Measurements from ENCODE around the gene BAIAP2L1. TPM values are rescaled to one million over a fixed set of nuclear protein-coding genes. Genes with fewer than 3 reads are reported as not detected.

The BAIAP2L1 gene
- total and polyA plus RNA-seq, 4 donors, result 12.5 to 29.2 (median 19.9) TPM

- ATAC-seq (ENCODE audit: insufficient read depth, low FRiP score) (no peak), DNase-seq (peak; percentile 16 to 30 (median 24))
- no peaks in the 10 kb centered on the region for H3K27me3 ChIP-seq (ENCODE audit: control insufficient read depth in 3 of 3, insufficient read depth in 3 of 3, low read length in 2 of 3)
- peak overlapping the region; percentile 95 to 97 for H3K27ac ChIP-seq (ENCODE audit: low read depth in 1 of 2, low read length in 1 of 2)
- peaks cover 0 to 52% (median 16%) of the 10 kb centered on the region in 5 donors for H3K4me1 ChIP-seq (ENCODE audit: control insufficient read depth in 5 of 5, insufficient read depth in 5 of 5, low read length in 5 of 5)
- H3K4me3 ChIP-seq, result peak overlapping the region; percentile 95
- H3K9ac ChIP-seq (ENCODE audit: insufficient read depth in 1 of 2, low read length in 2 of 2), result peak overlapping the region in 1 of 2 donors; percentile 74
- peaks cover 0 to 17% (median 0%) of the 10 kb centered on the region in 4 donors for H3K36me3 ChIP-seq (ENCODE audit: control insufficient read depth in 4 of 4, insufficient read depth in 4 of 4, low read length in 4 of 4)
- no peak for TF ChIP-seq CTCF (IDR thresholded peaks at IDR 0.05; ENCODE audit: control extremely low read depth, extremely low read depth)
- WGBS, 2 donors, result 2 to 5% methylated on average over 37 to 77 of the region's 77 CpGs
- no peaks in the 10 kb centered on the region for H3K9me3 ChIP-seq (ENCODE audit: control insufficient read depth in 4 of 4, insufficient read depth in 3 of 4, low read length in 3 of 4)
Observed at GRCh38 chr7:98281757-98282606, 118.9 kb downstream of the BAIAP2L1 start.

- peak within 1 kb of the TSS; percentile 95 to 97 for H3K27ac ChIP-seq (ENCODE audit: low read depth in 1 of 2, low read length in 1 of 2)
- WGBS, 2 donors, result 0 to 1% methylated on average over 32 to 91 of the region's 92 CpGs
- peak within 1 kb of the TSS; percentile 48 to 74 for H3K9ac ChIP-seq (ENCODE audit: insufficient read depth in 1 of 2, low read length in 2 of 2)
- DNase-seq (peak; percentile 91 to 95 (median 94)), ATAC-seq (ENCODE audit: insufficient read depth, low FRiP score) (peak; percentile 68)
- peaks cover 0 to 12% (median 0%) of the 10 kb centered on the region in 4 donors for H3K36me3 ChIP-seq (ENCODE audit: control insufficient read depth in 4 of 4, insufficient read depth in 4 of 4, low read length in 4 of 4)
- H3K4me1 ChIP-seq (ENCODE audit: control insufficient read depth in 5 of 5, insufficient read depth in 5 of 5, low read length in 5 of 5), result peaks cover 0 to 50% (median 18%) of the 10 kb centered on the region in 5 donors
- H3K4me3 ChIP-seq, result peak within 1 kb of the TSS; percentile 95
- TF ChIP-seq CTCF (IDR thresholded peaks at IDR 0.05; ENCODE audit: control extremely low read depth, extremely low read depth), result no peak
- no peaks in the 10 kb centered on the region for H3K9me3 ChIP-seq (ENCODE audit: control insufficient read depth in 4 of 4, insufficient read depth in 3 of 4, low read length in 3 of 4)
- no peaks in the 10 kb centered on the region for H3K27me3 ChIP-seq (ENCODE audit: control insufficient read depth in 3 of 3, insufficient read depth in 3 of 3, low read length in 2 of 3)
Observed at GRCh38 chr7:98280791-98281756, 119.8 kb downstream of the BAIAP2L1 start, which contains the start of gene BRI3. TSS of gene BRI3 (plus strand) at chr7:98281686. CDS start at chr7:98281796, 110 bp downstream.

- no peak overlapping the region for H3K4me3 ChIP-seq
- H3K4me1 ChIP-seq (ENCODE audit: control insufficient read depth in 5 of 5, insufficient read depth in 5 of 5, low read length in 5 of 5), result peaks cover 0 to 43% (median 18%) of the 10 kb centered on the region in 5 donors
- H3K27ac ChIP-seq (ENCODE audit: low read depth in 1 of 2, low read length in 1 of 2), result peak overlapping the region in 1 of 2 donors; percentile 93
- peaks cover 0 to 8% (median 0%) of the 10 kb centered on the region in 4 donors for H3K36me3 ChIP-seq (ENCODE audit: control insufficient read depth in 4 of 4, insufficient read depth in 4 of 4, low read length in 4 of 4)
- no peaks in the 10 kb centered on the region for H3K27me3 ChIP-seq (ENCODE audit: control insufficient read depth in 3 of 3, insufficient read depth in 3 of 3, low read length in 2 of 3)
- no peaks in the 10 kb centered on the region for H3K9me3 ChIP-seq (ENCODE audit: control insufficient read depth in 4 of 4, insufficient read depth in 3 of 4, low read length in 3 of 4)
- DNase-seq, result no peak
- ATAC-seq (ENCODE audit: insufficient read depth, low FRiP score), result no peak
- H3K9ac ChIP-seq (ENCODE audit: insufficient read depth in 1 of 2, low read length in 2 of 2), result no peak overlapping the region
- WGBS, 2 donors, result 48 to 54% methylated on average over 7 of the region's 7 CpGs
- no peak for TF ChIP-seq CTCF (IDR thresholded peaks at IDR 0.05; ENCODE audit: control extremely low read depth, extremely low read depth)
Observed at GRCh38 chr7:98280296-98280695, 120.6 kb downstream of the BAIAP2L1 start.
